NCI-H1694 treated with DMSO at 0.1 percent for 48 hours (cell line): ENCODE results near the gene CDC34.

ENCODE experiments used
- DNase-seq: peaks from one replicate; lab custom pipeline; 2025; lab: John Stamatoyannopoulos, UW

Gene CDC34

GRCh38 chr19:497869-498510 is 33.6 kb upstream of the CDC34 start:
- no peak for DNase-seq

GRCh38 chr19:498511-498891 is 33.1 kb upstream of the CDC34 start:
- DNase-seq: no peak

DNA sequence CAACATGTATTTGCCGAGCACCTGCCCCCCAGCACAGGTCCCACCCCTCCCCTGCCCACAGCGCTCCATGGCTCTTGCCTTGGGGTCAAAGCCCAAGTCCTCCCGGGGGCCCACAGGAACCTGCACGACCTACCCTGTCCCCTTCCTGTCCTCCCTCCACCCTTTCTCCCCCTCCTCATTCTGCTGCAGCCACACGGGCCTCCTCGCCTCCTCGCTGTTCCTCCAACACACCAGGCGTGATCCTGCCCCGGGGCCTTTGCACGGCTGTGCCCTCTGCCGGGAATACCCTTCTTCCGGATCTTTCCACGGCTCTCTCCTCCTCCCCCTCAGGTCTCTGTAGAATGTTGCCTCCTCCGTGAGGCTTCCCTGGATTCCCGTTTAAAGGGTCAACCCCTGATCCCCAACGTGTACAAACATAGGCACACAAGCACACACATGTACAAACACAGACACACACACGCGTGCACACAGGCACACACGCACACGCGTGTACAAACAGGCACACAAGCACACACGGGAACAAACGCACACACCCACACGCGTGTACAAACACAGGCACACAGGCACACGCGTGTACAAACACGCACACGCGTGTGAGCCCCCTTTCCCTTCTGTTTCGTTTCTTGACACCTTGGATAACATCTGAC is 32.5 kb upstream of the CDC34 start:
- no peak for DNase-seq

DNA sequence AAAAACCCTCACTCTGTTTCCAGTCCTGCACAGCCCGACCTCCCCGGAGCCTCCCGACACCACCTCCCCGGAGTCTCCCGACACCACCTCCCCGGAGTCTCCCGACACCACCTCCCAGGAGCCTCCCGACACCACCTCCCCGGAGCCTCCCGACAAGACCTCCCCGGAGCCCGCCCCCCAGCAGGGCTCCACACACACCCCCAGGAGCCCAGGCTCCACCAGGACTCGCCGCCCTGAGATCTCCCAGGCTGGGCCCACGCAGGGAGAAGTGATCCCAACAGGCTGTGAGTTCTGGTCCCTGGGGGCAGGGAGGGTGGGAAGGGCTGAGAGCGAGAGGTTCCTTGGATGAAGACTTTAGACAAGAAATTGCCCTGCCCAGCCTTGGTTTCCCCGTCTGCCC is 29.9 kb upstream of the CDC34 start:
- DNase-seq: no peak

DNA sequence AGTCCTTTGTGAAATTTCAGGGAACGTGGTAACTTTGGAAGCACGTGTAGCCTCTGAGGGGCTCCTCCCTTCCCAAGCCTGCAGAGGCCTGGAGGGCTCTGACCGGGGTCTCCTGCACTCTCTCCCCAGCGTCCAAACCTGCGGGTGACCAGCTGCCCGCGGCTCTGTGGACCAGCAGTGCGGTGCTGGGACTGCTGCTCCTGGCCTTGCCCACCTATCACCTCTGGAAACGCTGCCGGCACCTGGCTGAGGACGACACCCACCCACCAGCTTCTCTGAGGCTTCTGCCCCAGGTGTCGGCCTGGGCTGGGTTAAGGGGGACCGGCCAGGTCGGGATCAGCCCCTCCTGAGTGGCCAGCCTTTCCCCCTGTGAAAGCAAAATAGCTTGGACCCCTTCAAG is 26.9 kb upstream of the CDC34 start:
- DNase-seq: no peak

DNA sequence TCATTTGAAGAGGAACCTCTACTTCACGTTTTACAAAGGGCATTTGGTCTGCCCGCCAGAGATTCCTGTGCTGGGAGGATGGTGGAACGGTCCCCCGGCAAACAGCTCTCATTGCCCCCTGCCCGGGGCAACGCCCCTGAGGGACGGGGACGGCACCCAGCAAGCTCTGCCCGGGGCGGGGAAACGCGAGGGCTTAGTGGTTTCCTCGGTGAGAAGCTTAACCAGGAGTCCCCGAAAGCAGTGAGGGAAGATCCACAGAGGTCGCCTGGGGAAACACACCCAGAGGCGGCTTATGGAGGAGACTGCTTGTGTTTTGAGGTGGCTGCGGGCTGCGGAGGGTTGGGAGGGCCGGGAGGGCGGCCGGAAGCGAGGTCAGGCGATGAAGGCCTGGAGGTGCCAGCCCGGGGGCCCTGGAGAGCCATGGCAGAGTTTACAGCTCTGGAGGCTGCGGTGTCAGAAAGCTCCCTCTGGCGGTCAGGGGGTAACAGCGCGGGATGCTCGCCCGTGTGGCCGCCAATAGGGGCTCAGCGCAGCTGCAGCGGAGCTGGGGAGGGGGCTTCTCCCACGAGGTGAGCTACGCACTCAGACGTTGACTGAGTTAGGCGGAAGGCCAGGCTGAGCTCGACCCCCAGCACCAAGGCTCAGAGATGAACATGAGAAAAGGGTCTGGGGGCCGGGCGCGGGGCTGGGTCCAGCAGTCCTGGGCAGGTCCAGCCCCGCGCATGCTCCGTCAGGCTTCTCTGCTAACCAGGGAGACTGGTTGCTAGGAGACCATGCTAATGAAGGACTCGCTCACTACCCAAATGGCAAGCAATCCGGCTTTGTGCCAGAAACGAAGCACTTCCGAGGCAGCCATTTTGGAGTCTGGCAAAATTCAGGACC is 24.9 kb upstream of the CDC34 start:
- DNase-seq: peak; percentile 98

DNA sequence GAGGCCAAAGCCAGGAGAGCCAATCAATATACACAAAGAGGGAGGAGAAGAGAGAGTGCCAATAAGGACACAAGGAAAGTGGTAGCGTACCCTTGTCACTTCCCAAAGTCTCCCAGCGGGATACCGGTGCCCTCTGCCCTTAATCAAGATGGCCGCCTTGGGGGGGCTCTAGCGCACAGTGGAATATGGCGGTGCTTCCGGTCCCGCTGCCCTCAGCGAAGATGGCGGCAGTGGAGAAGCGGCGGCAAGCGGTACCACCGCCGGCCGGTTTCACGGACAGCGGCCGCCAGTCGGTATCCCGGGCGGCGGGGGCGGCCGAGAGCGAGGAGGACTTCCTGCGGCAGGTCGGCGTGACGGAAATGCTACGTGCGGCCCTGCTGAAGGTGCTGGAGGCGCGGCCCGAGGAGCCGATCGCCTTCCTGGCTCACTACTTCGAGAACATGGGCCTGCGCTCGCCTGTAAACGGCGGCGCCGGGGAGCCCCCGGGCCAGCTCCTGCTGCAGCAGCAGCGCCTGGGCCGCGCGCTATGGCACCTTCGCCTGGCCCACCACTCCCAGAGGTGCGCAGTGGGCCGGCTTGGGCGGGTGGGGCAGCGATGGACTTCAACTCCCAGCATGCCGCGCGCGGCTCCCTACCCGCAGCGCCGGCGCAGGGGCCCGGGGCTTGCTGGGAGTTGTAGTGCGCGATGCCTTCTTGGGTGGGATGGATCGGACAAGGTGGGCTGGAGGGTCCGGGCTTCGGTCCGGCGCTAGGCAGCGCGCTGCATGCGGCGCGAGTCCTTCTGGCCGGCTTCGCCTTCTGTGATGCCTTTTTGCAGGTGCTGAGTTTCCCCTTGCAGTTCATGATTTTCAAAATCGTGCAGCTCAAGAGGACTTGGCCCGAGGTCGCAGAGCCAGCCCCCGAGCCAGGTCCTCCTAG is 24.0 kb upstream of the CDC34 start, which contains the start of gene TPGS1:
TSS of gene TPGS1 (plus strand) at position 212 of the 918 bp plus-strand sequence. CDS start at position 222, 10 bp downstream.
- DNase-seq: peak; percentile 52

GRCh38 chr19:508204-509150 is 23.1 kb upstream of the CDC34 start:
- DNase-seq: no peak

DNA sequence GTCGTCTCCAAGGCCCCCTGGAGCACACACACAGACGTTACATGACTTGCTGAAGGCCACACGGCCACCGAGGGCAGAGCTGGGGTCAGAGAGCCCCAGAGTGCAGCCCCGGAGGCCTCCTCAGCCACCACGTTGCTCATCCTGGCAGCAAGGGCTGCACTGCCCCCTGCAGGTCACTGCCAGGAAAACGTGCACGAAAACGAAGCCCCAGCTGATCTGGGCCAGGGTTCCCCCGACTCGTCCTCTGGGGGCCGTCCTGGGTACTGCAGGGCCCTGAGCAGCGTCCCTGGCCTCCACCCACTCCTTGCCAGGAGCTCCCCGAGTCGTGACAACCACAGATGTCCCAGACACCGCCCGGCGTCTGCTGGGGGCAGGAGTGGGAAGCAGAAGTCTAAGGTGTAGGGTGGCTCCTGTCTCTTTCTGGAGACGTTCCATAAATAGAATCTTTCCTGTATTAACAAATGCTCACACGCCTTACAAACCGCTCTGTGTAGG is 20.9 kb upstream of the CDC34 start:
- DNase-seq: peak; percentile 73

DNA sequence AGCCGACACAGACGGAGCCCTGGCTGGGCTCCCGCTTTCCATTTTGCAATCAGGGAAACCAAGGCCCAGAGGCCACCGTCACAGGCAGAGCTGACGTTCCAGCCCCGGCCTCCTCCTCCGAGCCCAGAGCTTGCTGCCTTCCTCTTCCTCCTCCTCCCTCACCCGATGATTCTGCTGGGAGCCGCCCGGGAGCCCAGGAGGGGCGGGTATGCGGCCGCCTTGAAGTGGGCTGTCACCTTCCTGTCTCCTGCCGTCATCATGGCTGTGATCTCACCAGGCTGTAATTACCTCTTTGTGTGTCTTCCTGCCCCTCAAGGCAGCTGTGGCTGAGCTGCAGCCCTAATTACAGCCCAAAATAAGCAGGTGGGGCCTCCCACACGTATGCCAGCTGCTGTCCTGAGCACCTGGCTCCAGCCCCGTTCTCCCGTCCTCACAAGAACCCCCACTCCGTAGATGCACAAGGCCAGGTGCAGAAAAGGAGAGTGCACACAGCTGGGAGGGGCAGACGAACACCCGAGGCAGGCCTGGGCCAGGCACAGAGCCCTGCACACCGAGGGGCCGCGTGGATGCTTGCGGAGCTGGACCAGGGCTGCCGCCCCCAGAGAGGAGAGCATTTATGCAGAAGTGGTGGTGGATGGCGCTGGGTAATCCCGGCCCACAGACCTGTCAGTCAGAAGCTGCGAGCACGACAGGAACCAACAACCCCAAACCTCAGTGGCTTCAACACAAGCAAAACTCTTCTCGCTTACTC is 20.3 kb upstream of the CDC34 start:
- DNase-seq: peak; percentile 11

DNA sequence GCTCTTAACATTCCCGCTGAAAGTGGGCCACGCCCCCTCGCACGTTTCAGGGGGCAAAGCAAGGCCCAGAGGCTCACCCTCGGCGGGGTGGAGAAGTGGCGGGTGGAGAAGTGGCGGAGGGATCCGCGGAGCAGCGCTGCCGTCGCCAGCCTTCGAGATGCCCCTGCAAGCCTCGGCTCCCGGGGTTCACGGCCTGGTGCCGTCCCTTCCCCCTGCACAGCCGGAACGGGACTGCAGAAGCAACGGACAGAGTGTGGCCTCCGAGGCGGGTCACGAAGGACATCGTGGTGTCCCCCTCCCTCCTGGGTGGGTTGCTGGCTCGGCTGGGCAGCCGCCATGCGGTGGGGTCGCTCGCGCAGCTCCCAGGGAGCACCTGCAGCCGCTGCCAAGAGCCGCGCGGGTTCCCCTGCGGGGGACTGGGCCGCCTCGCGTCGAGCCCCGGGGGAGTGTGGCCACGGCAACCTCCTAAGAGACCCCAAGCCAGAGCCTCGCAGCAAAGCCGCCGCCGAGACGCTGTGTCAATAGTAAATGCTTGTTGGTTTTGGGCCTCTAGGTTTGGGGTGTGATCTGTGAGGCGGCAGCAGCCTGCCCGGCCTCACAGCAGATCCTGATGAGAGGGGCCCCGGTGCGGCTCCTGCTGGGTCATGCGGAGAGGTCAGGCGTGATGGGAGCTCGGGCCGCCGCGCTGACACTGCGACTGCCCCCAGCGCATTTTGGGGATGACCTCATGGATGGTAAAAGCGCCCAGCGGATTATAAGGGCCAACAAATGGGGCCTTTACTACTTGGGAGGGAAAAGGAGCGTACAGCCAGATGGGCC is 18.8 kb upstream of the CDC34 start:
- no peak for DNase-seq

GRCh38 chr19:513368-514165 is 18.0 kb upstream of the CDC34 start:
- no peak for DNase-seq

DNA sequence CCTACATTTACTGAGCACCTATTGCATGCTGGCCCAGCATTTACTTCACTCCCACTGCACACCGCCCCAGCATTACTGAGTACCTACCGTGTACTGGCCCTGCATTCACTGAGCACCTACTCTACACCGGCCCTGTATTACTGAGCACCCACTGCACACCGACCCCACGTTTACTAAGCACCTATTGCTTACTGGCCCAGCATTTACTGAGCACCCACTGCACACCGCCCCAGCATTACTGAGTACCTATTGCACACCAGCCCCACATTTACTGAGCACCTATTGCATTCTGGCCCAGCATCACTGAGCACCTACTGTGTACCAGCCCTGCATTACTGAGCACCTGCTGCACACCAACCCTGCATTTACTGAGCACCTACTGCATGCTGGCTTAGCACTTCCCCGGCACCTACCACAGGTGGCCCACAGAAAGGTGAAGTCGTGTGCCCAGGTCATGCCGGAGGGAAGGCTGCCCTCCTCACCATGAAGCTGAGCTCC is 17.3 kb upstream of the CDC34 start:
- no peak for DNase-seq

DNA sequence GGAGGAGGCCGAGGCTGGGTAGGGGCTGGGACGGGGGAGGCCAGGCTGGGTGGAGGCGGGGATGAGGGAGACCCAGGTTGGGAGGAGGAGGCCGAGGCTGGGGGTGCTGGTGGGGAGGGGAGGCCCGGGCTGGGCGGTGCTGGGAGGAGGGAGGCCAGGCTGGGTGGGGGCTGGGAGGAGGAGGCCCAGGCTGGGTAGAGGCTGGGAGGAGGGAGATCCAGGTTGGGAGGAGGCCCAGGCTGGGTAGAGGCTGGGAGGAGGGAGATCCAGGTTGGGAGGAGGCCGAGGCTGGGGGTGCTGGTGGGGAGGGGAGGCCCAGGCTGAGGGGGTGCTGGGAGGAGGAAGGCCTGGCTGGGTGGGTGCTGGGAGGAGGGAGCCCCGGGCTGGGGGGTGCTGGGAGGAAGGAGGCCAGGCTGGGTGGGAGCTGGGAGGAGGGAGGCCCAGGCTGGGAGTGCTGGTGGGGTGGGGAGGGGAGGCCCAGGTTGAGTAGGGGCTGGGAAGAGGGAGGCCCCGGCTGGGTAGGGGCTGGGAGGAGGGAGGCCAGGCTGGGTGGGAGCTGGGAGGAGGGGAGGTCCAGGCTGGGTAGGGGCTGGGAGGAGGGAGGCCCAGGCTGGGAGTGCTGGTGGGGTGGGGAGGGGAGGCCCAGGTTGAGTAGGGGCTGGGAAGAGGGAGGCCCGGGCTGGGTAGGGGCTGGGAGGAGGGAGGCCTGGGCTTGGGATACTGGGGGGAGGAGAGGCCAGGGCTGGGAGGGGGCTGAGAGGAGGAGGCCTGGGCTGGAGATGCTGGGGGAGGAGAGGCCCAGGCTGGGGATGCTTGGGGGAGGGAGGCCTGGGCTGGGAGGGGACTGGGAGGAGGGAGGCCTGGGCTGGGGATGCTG is 13.6 kb upstream of the CDC34 start:
- no peak for DNase-seq

DNA sequence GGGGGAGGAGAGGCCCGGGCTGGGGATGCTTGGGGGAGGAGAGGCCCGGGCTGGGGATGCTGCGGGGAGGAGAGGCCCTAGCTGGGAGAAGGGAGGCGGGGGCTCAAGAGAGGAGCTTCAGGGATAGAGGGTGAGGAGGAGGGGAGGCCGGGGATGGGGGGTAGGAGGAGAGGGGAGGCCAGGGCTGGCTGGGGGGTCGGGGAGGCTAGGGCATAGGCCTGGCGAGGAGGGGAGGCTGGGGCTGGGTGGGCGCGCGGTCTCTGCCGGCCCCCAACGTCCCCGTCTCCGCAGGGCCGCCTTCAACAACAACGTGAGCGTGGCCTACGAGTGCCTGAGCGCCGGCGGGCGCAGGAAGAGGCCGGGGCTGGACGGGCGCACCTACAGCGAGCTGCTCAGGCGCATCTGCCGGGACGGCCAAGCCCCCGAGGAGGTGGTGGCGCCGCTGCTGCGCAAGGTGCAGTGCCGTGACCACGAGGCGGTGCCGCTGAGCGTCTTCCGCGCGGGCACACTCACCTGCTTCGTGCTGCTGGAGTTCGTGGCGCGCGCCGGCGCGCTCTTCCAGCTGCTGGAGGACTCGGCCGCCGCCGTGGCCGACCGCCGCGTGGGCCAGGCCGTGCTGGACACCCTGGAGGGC is 12.8 kb upstream of the CDC34 start:
- no peak for DNase-seq

- no peak for DNase-seq
Observed at GRCh38 chr19:519449-519865, 12.1 kb upstream of the CDC34 start.
